ENCODE results near the gene ITGAL. TPM values are rescaled to one million over a fixed set of nuclear protein-coding genes. Genes with fewer than 3 reads are reported as not detected.
A peak's percentile ranks its signal among the peaks of the same experiment; 100 is the strongest.

ITGAL gene
- total RNA-seq, 1 donor from 2014 or later, result 0.04 TPM

GRCh38 chr16:30567160-30567990 is 94.8 kb downstream of the ITGAL start:
- Histone ChIP-seq H3K4me3 (ENCODE audit: low read depth, low read length) (no peak overlapping the region), H3K36me3 (ENCODE audit: control insufficient read depth, insufficient read depth, low read length) (no peaks in the 10 kb centered on the region), H3K27me3 (ENCODE audit: control insufficient read depth, insufficient read depth, low read length) (no peaks in the 10 kb centered on the region)
- TF ChIP-seq, protein P1, sequence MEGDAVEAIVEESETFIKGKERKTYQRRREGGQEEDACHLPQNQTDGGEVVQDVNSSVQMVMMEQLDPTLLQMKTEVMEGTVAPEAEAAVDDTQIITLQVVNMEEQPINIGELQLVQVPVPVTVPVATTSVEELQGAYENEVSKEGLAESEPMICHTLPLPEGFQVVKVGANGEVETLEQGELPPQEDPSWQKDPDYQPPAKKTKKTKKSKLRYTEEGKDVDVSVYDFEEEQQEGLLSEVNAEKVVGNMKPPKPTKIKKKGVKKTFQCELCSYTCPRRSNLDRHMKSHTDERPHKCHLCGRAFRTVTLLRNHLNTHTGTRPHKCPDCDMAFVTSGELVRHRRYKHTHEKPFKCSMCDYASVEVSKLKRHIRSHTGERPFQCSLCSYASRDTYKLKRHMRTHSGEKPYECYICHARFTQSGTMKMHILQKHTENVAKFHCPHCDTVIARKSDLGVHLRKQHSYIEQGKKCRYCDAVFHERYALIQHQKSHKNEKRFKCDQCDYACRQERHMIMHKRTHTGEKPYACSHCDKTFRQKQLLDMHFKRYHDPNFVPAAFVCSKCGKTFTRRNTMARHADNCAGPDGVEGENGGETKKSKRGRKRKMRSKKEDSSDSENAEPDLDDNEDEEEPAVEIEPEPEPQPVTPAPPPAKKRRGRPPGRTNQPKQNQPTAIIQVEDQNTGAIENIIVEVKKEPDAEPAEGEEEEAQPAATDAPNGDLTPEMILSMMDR (IDR thresholded peaks at IDR 0.05; ENCODE audit: insufficient read depth, low read length, poor library complexity, severe bottlenecking), result no peak
- DNase-seq (ENCODE audit: low read depth), result no peak

GRCh38 chr16:30567991-30568638 is 95.6 kb downstream of the ITGAL start:
- no peaks in the 10 kb centered on the region for H3K36me3 ChIP-seq (ENCODE audit: control insufficient read depth, insufficient read depth, low read length)
- peak; percentile 34 for DNase-seq (ENCODE audit: low read depth)
- TF ChIP-seq, protein P1 (IDR thresholded peaks at IDR 0.05; ENCODE audit: insufficient read depth, low read length, poor library complexity, severe bottlenecking), result no peak
- no peaks in the 10 kb centered on the region for H3K27me3 ChIP-seq (ENCODE audit: control insufficient read depth, insufficient read depth, low read length)
- no peak overlapping the region for H3K4me3 ChIP-seq (ENCODE audit: low read depth, low read length)

- DNase-seq (ENCODE audit: low read depth), result no peak
- no peaks in the 10 kb centered on the region for H3K36me3 ChIP-seq (ENCODE audit: control insufficient read depth, insufficient read depth, low read length)
- TF ChIP-seq, protein P1 (IDR thresholded peaks at IDR 0.05; ENCODE audit: insufficient read depth, low read length, poor library complexity, severe bottlenecking), result no peak
- H3K27me3 ChIP-seq (ENCODE audit: control insufficient read depth, insufficient read depth, low read length), result no peaks in the 10 kb centered on the region
- no peak overlapping the region for H3K4me3 ChIP-seq (ENCODE audit: low read depth, low read length)
Measured at GRCh38 chr16:30569281-30569680, 96.7 kb downstream of the ITGAL start.

DNA sequence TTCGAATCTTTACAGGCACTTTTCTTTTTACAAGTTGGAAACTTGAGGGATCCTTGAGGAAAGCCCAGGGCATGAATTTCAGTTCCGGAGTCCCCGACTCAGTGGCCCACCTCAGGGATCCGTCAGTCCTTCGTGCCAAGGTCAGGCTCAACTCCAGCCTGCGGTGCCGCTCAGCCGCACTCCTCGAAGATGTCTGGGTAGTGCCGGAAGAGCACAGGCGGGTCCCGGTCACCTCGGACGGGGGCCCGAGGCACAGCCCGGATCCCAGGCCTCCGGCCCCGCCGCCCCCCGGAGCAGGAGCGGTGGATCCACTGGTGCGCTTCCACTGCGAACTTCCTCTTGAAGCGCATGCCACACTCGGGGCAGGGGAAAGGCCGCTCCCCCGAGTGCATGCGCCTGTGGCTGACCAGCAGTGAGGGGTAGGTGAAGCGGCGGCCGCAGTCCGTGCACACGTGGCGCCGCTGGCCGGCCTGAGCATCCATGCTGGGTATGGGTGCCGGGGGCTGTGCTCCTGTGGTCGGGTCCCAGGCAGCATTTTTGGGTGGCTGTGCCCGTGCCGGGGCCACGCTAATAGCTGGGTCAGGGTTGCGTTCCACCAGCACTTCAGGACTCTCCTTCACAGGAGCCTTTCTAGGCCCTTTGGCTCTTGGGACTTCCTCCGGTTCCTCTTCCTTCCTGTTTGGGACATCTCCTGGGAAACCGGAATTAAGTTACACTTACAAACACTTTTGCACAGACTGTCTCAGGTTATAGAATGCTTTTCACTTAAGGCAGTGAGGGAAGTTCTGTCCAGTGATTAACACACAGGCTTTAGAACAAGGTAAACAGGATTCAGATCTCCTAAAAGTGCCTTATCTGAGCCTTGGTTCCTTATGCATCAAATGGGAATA is 97.4 kb downstream of the ITGAL start:
- DNase-seq (ENCODE audit: low read depth), result no peak
- no peaks in the 10 kb centered on the region for H3K27me3 ChIP-seq (ENCODE audit: control insufficient read depth, insufficient read depth, low read length)
- TF ChIP-seq, protein P1 (IDR thresholded peaks at IDR 0.05; ENCODE audit: insufficient read depth, low read length, poor library complexity, severe bottlenecking), result no peak
- no peak overlapping the region for H3K4me3 ChIP-seq (ENCODE audit: low read depth, low read length)
- H3K36me3 ChIP-seq (ENCODE audit: control insufficient read depth, insufficient read depth, low read length), result no peaks in the 10 kb centered on the region

DNA sequence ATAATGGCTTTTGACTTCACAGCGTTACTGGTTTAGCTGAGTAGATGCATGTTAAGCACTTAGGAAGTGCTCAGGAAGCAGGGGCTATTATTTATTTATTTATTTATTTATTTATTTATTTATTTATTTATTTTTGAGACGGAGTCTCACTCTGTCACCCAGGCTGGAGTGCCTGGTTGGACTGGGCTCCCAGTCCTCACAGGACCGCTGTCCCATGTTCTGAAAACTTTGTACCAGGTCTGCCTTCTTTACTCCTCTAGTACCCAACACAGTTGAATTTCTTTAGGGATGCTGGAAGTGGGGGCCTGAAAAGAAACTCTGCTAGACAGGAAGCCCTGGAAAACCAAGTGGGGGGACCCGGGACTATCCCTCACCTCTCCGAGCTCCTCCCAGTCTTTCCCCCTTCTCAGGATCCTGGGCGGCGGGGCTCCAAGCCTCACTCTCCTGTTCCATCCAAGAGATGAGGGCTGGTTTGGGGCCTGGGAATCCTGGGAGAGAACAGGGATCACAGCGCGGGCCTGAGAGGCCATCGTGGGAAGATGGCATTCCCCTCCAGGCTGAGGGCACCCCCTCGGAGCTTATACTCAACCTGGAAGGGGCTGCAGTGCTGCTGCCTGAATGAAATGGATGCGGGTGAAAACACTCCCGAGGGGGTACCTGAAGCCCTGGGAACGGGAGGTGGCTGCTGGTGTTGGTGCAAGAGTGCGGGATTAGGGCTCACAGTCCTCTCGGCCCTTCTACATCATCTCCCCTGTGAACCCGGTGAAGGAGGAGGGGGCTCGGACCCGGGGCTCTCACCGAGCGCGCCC is 98.3 kb downstream of the ITGAL start:
- DNase-seq (ENCODE audit: low read depth), result no peak
- peak overlapping the region; percentile 64 for H3K4me3 ChIP-seq (ENCODE audit: low read depth, low read length)
- H3K36me3 ChIP-seq (ENCODE audit: control insufficient read depth, insufficient read depth, low read length), result no peaks in the 10 kb centered on the region
- TF ChIP-seq, protein P1 (IDR thresholded peaks at IDR 0.05; ENCODE audit: insufficient read depth, low read length, poor library complexity, severe bottlenecking), result no peak
- no peaks in the 10 kb centered on the region for H3K27me3 ChIP-seq (ENCODE audit: control insufficient read depth, insufficient read depth, low read length)

Data from kidney epithelial cell (primary cell).